Skeletal muscle tissue (tissue), 4 donors: ENCODE data around the gene ZRSR2. TPM values are rescaled to one million over a fixed set of nuclear protein-coding genes. Genes with fewer than 3 reads are reported as not detected.

ENCODE experiments used
- H3K27ac ChIP-seq: one replicate; pipeline ENCODE4 v1.7.0; 2013; ENCODE audit warnings: mild to moderate bottlenecking, low read depth, low read length, inconsistent platforms
- H3K27me3 ChIP-seq, 3 donors: one replicate each; pipeline ENCODE4 v1.7.0; 2013; ENCODE audit warnings: low read length in 3 of 3; ENCODE audit not compliant: control insufficient read depth in 3 of 3, insufficient read depth in 3 of 3
- H3K36me3 ChIP-seq, 3 donors: one replicate each; pipeline ENCODE4 v1.7.0; 2013; ENCODE audit warnings: low read length in 3 of 3; ENCODE audit not compliant: control insufficient read depth in 3 of 3, insufficient read depth in 3 of 3
- H3K4me1 ChIP-seq, 3 donors: one replicate each; pipeline ENCODE4 v1.7.0; 2013; ENCODE audit warnings: low read length in 3 of 3, mild to moderate bottlenecking in 3 of 3; ENCODE audit not compliant: control insufficient read depth in 3 of 3, insufficient read depth in 3 of 3
- H3K4me3 ChIP-seq, 3 donors: one replicate each; pipeline ENCODE4 v1.7.0; 2013; ENCODE audit warnings: low read length in 3 of 3
- H3K9ac ChIP-seq, 3 donors: one replicate each; pipeline ENCODE4 v1.7.0; 2013; ENCODE audit warnings: low read length in 3 of 3, mild to moderate bottlenecking in 3 of 3, moderate library complexity in 2 of 3, low read depth in 1 of 3
- H3K9me3 ChIP-seq, 3 donors: one replicate each; pipeline ENCODE4 v1.7.0; 2013; ENCODE audit warnings: low read length in 3 of 3; ENCODE audit not compliant: control insufficient read depth in 3 of 3
- total RNA-seq: library from RNA; depleted of rRNA; stranded (reverse); fragments of >200 nt; gene quantifications from one replicate; pipeline ENCODE4 v1.2.3, GENCODE V29; 2014
- donor health status: Osteomylitis.

Gene ZRSR2
- total RNA-seq, 1 donor from 2014 or later = 2.6 TPM

DNA sequence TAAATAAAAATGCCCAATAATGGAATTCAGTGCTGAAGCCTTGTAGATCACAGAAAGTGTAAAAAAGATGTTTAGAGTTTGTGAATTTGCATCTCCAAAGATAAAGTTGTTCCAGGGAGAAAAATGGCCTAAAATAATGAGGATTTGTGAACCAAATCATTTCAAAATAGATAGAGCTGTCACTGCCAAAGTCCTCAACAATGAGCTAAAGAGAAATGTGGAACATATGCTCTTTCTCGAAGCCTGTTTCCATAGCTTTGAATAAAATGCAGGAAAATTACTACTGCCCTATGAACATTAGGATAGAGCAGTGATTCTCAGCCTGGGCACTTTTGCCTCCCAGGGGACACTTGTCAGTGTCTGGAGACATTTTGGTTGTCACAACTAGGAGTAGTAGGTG is 67.8 kb downstream of the ZRSR2 start:
- H3K27ac ChIP-seq = no peak overlapping the region

DNA sequence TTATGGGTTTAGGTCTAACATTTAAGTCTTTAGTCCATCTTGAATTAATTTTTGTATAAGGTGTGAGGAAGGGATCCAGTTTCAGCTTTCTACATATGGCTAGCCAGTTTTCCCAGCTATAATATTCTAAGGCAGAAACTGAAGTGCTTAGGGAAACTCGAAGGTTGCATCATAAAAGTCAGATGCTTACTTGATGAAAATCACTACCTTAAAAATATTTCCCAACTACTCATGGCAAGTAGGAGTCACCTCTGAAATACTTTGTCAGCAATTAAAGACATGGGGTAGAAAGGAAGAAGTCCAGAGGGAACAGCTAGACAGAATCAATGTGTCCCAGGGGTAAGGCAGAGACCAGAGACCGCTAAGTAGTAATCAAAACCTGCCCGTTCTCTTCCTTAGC is 70.6 kb downstream of the ZRSR2 start:
- Histone ChIP-seq H3K4me3 (no peak overlapping the region), H3K9me3 (no peaks in the 10 kb centered on the region), H3K36me3 (no peaks in the 10 kb centered on the region), H3K9ac (no peak overlapping the region), H3K27me3 (peaks cover 0 to 3% (median 0%) of the 10 kb centered on the region in 3 donors), H3K27ac (no peak overlapping the region), H3K4me1 (peaks cover 3 to 9% (median 5%) of the 10 kb centered on the region in 3 donors)

More for the DNA sequence above, 67.8 kb downstream of the ZRSR2 start:
- no peaks in the 10 kb centered on the region for H3K36me3 ChIP-seq
- peaks cover 0 to 14% (median 0%) of the 10 kb centered on the region in 3 donors for H3K4me1 ChIP-seq
- no peak overlapping the region for H3K9ac ChIP-seq
- peaks cover 0 to 3% (median 0%) of the 10 kb centered on the region in 3 donors for H3K27me3 ChIP-seq
- no peaks in the 10 kb centered on the region for H3K9me3 ChIP-seq
- H3K4me3 ChIP-seq = no peak overlapping the region

DNA sequence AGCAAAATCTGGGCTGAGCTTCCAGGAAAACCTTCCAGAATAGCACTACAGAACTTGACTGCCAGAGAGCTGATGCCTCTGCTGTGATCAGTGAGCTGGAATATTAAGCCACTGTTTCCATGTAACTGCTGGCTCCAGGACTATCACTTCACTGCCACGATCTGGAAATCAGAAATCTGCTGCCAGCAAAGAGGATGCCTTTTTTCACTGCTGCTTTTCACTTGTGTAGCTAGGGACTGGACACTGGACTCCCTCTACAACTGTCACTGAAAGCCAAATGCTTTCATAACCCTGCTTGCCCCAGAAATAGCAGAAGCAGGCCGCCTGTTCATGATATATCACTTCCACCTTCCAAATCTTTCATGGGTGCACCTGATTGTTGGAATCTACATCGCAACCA is 73.7 kb downstream of the ZRSR2 start:
- H3K36me3 ChIP-seq = no peaks in the 10 kb centered on the region
- peaks cover 0 to 3% (median 0%) of the 10 kb centered on the region in 3 donors for H3K27me3 ChIP-seq
- H3K9ac ChIP-seq = peak overlapping the region in 1 of 3 donors; percentile 19
- H3K4me1 ChIP-seq = peaks cover 3 to 9% (median 5%) of the 10 kb centered on the region in 3 donors
- peak overlapping the region; percentile 78 for H3K27ac ChIP-seq
- no peaks in the 10 kb centered on the region for H3K9me3 ChIP-seq
- no peak overlapping the region for H3K4me3 ChIP-seq

- Histone ChIP-seq H3K27ac (peak overlapping the region; percentile 78), H3K4me1 (peaks cover 3 to 9% (median 5%) of the 10 kb centered on the region in 3 donors), H3K4me3 (no peak overlapping the region), H3K9ac (peak overlapping the region in 1 of 3 donors; percentile 19), H3K36me3 (no peaks in the 10 kb centered on the region), H3K27me3 (peaks cover 0 to 3% (median 0%) of the 10 kb centered on the region in 3 donors), H3K9me3 (no peaks in the 10 kb centered on the region)
Measured at GRCh38 chrX:15864629-15865028, 74.3 kb downstream of the ZRSR2 start.

- Histone ChIP-seq H3K36me3 (no peaks in the 10 kb centered on the region), H3K9ac (no peak overlapping the region), H3K4me3 (no peak overlapping the region), H3K27ac (no peak overlapping the region), H3K4me1 (peaks cover 3 to 9% (median 5%) of the 10 kb centered on the region in 3 donors), H3K27me3 (peaks cover 0 to 3% (median 0%) of the 10 kb centered on the region in 3 donors), H3K9me3 (no peaks in the 10 kb centered on the region)
Measured at GRCh38 chrX:15866147-15866546, 75.9 kb downstream of the ZRSR2 start.

- H3K9ac ChIP-seq = no peak overlapping the region
- H3K9me3 ChIP-seq = no peaks in the 10 kb centered on the region
- H3K27me3 ChIP-seq = peaks cover 0 to 3% (median 0%) of the 10 kb centered on the region in 3 donors
- no peak overlapping the region for H3K27ac ChIP-seq
- no peaks in the 10 kb centered on the region for H3K36me3 ChIP-seq
- H3K4me1 ChIP-seq = peaks cover 0 to under 1% (median 0%) of the 10 kb centered on the region in 3 donors
- H3K4me3 ChIP-seq = no peak overlapping the region
Measured at GRCh38 chrX:15869695-15870094, 79.4 kb downstream of the ZRSR2 start.

- H3K9ac ChIP-seq = no peak overlapping the region
- H3K36me3 ChIP-seq = no peaks in the 10 kb centered on the region
- H3K27me3 ChIP-seq = peaks cover 0 to 3% (median 0%) of the 10 kb centered on the region in 3 donors
- H3K27ac ChIP-seq = no peak overlapping the region
- H3K4me1 ChIP-seq = no peaks in the 10 kb centered on the region
- H3K9me3 ChIP-seq = no peaks in the 10 kb centered on the region
- no peak overlapping the region for H3K4me3 ChIP-seq
Measured at GRCh38 chrX:15870310-15870709, 80.0 kb downstream of the ZRSR2 start.

Other genes with a start within 250 kb of the ZRSR2 start
- gene ACE2, start 189.5 kb upstream of the ZRSR2 start, total RNA-seq = not detected
- not detected for gene CLTRN, start 125.7 kb upstream of the ZRSR2 start, total RNA-seq
- 4.2 TPM for gene CA5B, start 52.2 kb upstream of the ZRSR2 start, total RNA-seq
- 28.2 TPM for gene AP1S2, start 64.3 kb downstream of the ZRSR2 start, total RNA-seq